PC-3 (cell line): ENCODE measurements around the gene RMDN2. TPM values are rescaled to one million over a fixed set of nuclear protein-coding genes. Genes with fewer than 3 reads are reported as not detected.

Source experiments
- ATAC-seq: fragments of 200-7000 bp; cut with Tn5 transposase; 2 replicates; pipeline ENCODE4 v1.9.1; 2020; ENCODE audit warnings: mild to moderate bottlenecking, moderate library complexity
- BruUV-seq: library from RNA; stranded (reverse); fragments of 400-500 nt; replicated peaks from 2 replicates; lab custom pipeline; 2021; lab: Mats Ljungman, UMichigan
- CTCF ChIA-PET: fragments of 300-600 bp; sonication (Branson Sonifier 250); formaldehyde crosslinking; loops from one replicate; lab custom pipeline; 2022; ENCODE audit warnings: antibody characterized with exemption; lab: Charles Lee
- POLR2A ChIA-PET: fragments of 300-600 bp; sonication (Branson Sonifier 250); formaldehyde crosslinking; loops from one replicate; lab custom pipeline; 2022; ENCODE audit warnings: antibody characterized with exemption; ENCODE audit not compliant: unreplicated experiment; lab: Charles Lee
- DNase-seq: peaks from one replicate; pipeline ENCODE4 v3.0.0-alpha.2; 2015
- H2AFZ ChIP-seq: fragments of 300-600 bp; sonication (generic); 2 replicates; pipeline ENCODE4 v1.6.0; 2016; ENCODE audit warnings: antibody characterized with exemption, low read length
- H3F3A ChIP-seq: fragments of 300-600 bp; sonication (generic); one replicate; pipeline ENCODE4 v1.6.0; 2017; ENCODE audit warnings: antibody characterized with exemption, low read length, control low read depth, mild to moderate bottlenecking; ENCODE audit not compliant: unreplicated experiment
- H3K27ac ChIP-seq: fragments of 300-600 bp; sonication (generic); 2 replicates; pipeline ENCODE4 v1.5.1; 2016; ENCODE audit warnings: mild to moderate bottlenecking, low read length
- H3K27me3 ChIP-seq: fragments of 300-600 bp; sonication (generic); 2 replicates; pipeline ENCODE4 v1.6.1; 2016; ENCODE audit warnings: low read length, mixed read lengths
- H3K36me3 ChIP-seq: fragments of 300-600 bp; sonication (generic); 2 replicates; pipeline ENCODE4 v1.6.1; 2016; ENCODE audit warnings: low read depth, mixed run types, low read length, mixed read lengths
- H3K4me1 ChIP-seq: fragments of 300-600 bp; sonication (generic); 2 replicates; pipeline ENCODE4 v1.5.1; 2016; ENCODE audit warnings: low read length; ENCODE audit not compliant: insufficient read depth
- H3K4me2 ChIP-seq: fragments of 300-600 bp; sonication (generic); 2 replicates; pipeline ENCODE4 v1.6.0; 2016; ENCODE audit warnings: low read length
- H3K4me3 ChIP-seq: fragments of 300-600 bp; sonication (generic); 2 replicates; pipeline ENCODE4 v1.5.1; 2016; ENCODE audit warnings: mild to moderate bottlenecking, low read length, mixed read lengths
- H3K79me2 ChIP-seq: fragments of 300-600 bp; sonication (generic); 2 replicates; pipeline ENCODE4 v1.6.1; 2017; ENCODE audit warnings: low read length, mixed read lengths
- H3K9ac ChIP-seq: fragments of 300-600 bp; sonication (generic); 2 replicates; pipeline ENCODE4 v1.6.0; 2016; ENCODE audit warnings: mild to moderate bottlenecking, low read length
- H3K9me2 ChIP-seq: fragments of 300-600 bp; sonication (generic); replicated peaks from 2 replicates; pipeline ENCODE4 v1.6.1; 2016; ENCODE audit warnings: mixed run types, low read length, mixed read lengths
- H3K9me3 ChIP-seq: fragments of 300-600 bp; sonication (generic); 2 replicates; pipeline ENCODE4 v1.6.1; 2016; ENCODE audit warnings: low read length, mixed read lengths
- H4K20me1 ChIP-seq: fragments of 300-600 bp; sonication (generic); 2 replicates; pipeline ENCODE4 v1.6.1; 2016; ENCODE audit warnings: low read length, mixed read lengths
- CTCF ChIP-seq: fragments of 300-600 bp; sonication (generic); conservative IDR thresholded peaks from 2 replicates; pipeline ENCODE4 v1.5.1; 2017; ENCODE audit warnings: antibody characterized with exemption, low read depth, mild to moderate bottlenecking, low read length
- EZH2 ChIP-seq: fragments of 300-600 bp; sonication (generic); IDR thresholded peaks from one replicate; pipeline ENCODE4 v1.6.1; 2017; ENCODE audit warnings: antibody characterized with exemption, mild to moderate bottlenecking, low read length; ENCODE audit not compliant: unreplicated experiment
- EZH2phosphoT487 ChIP-seq: fragments of 300-600 bp; sonication (generic); IDR thresholded peaks from 2 replicates; pipeline ENCODE4 v1.6.1; 2018; ENCODE audit warnings: mild to moderate bottlenecking, antibody characterized with exemption, low read length, borderline replicate concordance
- intact Hi-C: fragments of 100-400 bp; cut with micrococcal nuclease; formaldehyde crosslinking; loops from 2 replicates; pipeline ENCODE4 v1.9.0; 2023
- total RNA-seq: library from RNA; depleted of rRNA; stranded (reverse); fragments of >200 nt; gene quantifications from 2 replicates; pipeline ENCODE4 v1.2.3, GENCODE V29; 2014

The RMDN2 gene
- total RNA-seq, 1 experiment from 2014 or later: 2.6 TPM

GRCh38 chr2:38056216-38056615 lies 131.1 kb downstream of the RMDN2 start:
- Histone ChIP-seq H3K9me2 (no peaks in the 10 kb centered on the region), H3K9ac (no peak overlapping the region), H3K4me1 (peaks cover 12% of the 10 kb centered on the region), H3K4me2 (no peak overlapping the region), H3K9me3 (no peaks in the 10 kb centered on the region), H4K20me1 (no peaks in the 10 kb centered on the region), H3F3A (no peaks in the 10 kb centered on the region), H3K79me2 (no peaks in the 10 kb centered on the region), H3K27me3 (no peaks in the 10 kb centered on the region), H3K36me3 (no peaks in the 10 kb centered on the region), H2AFZ (no peak overlapping the region), H3K4me3 (no peak overlapping the region), H3K27ac (no peak overlapping the region)
- no peak for DNase-seq
- ChIA-PET POLR2A (no interaction called here), CTCF (no interaction called here)
- BruUV-seq: no TSS peak
- intact Hi-C loops: no loop called here
- no peak for TF ChIP-seq EZH2phosphoT487
- no peak for TF ChIP-seq CTCF
- TF ChIP-seq EZH2: no peak
- ATAC-seq: no peak

- no peaks in the 10 kb centered on the region for H3K27me3 ChIP-seq
- no TSS peak for BruUV-seq
- no peak overlapping the region for H3K9ac ChIP-seq
- H2AFZ ChIP-seq: no peak overlapping the region
- no peaks in the 10 kb centered on the region for H3F3A ChIP-seq
- no peaks in the 10 kb centered on the region for H3K9me2 ChIP-seq
- intact Hi-C loops: no loop called here
- CTCF ChIA-PET: no interaction called here
- POLR2A ChIA-PET: no interaction called here
- ATAC-seq (peak; percentile 59), DNase-seq (peak; percentile 60)
- no peak overlapping the region for H3K4me3 ChIP-seq
- H3K4me1 ChIP-seq: peaks cover 12% of the 10 kb centered on the region
- H3K9me3 ChIP-seq: no peaks in the 10 kb centered on the region
- no peak overlapping the region for H3K4me2 ChIP-seq
- no peak overlapping the region for H3K27ac ChIP-seq
- no peaks in the 10 kb centered on the region for H4K20me1 ChIP-seq
- no peaks in the 10 kb centered on the region for H3K79me2 ChIP-seq
- H3K36me3 ChIP-seq: no peaks in the 10 kb centered on the region
- TF ChIP-seq EZH2phosphoT487: no peak
- TF ChIP-seq CTCF: no peak
- no peak for TF ChIP-seq EZH2
Observed at GRCh38 chr2:38057651-38058410, 132.7 kb downstream of the RMDN2 start.
